MM.1S (cell line): ENCODE measurements around the gene RNPC3.
A peak's percentile ranks its signal among the peaks of the same experiment; 100 is the strongest.

ENCODE experiments used
- DNase-seq: peaks from one replicate; pipeline ENCODE4 v3.0.0-alpha.2; 2015
- H2AFZ ChIP-seq: fragments of 300-600 bp; sonication (generic); 2 replicates; pipeline ENCODE4 v1.6.0; 2016; ENCODE audit warnings: antibody characterized with exemption, low read length
- H3F3A ChIP-seq: fragments of 300-600 bp; sonication (generic); 2 replicates; pipeline ENCODE4 v1.6.1; 2016; ENCODE audit warnings: mild to moderate bottlenecking, antibody characterized with exemption, low read length, moderate library complexity, mixed read lengths; ENCODE audit not compliant: insufficient read depth
- H3K27ac ChIP-seq: fragments of 300-600 bp; sonication (generic); 2 replicates; pipeline ENCODE4 v1.5.1; 2016; ENCODE audit warnings: mild to moderate bottlenecking, low read length
- H3K27me3 ChIP-seq: fragments of 300-600 bp; sonication (generic); replicated peaks from 2 replicates; pipeline ENCODE4 v1.6.0; 2016; ENCODE audit warnings: low read length; ENCODE audit not compliant: insufficient read depth
- H3K36me3 ChIP-seq: fragments of 300-600 bp; sonication (generic); replicated peaks from 2 replicates; pipeline ENCODE4 v1.6.1; 2016; ENCODE audit warnings: mild to moderate bottlenecking, low read length, mixed read lengths; ENCODE audit not compliant: insufficient read depth
- H3K4me1 ChIP-seq: fragments of 300-600 bp; sonication (generic); 2 replicates; pipeline ENCODE4 v1.6.1; 2016; ENCODE audit warnings: low read length, mixed read lengths
- H3K4me2 ChIP-seq: fragments of 300-600 bp; sonication (generic); 2 replicates; pipeline ENCODE4 v1.6.0; 2016; ENCODE audit warnings: low read depth, low read length
- H3K4me3 ChIP-seq: fragments of 300-600 bp; sonication (generic); 2 replicates; pipeline ENCODE4 v1.5.1; 2016; ENCODE audit warnings: low read length, mixed read lengths
- H3K79me2 ChIP-seq: fragments of 300-600 bp; sonication (generic); 2 replicates; pipeline ENCODE4 v1.6.1; 2016; ENCODE audit warnings: mixed run types, low read length, mixed read lengths
- H3K9ac ChIP-seq: fragments of 300-600 bp; sonication (generic); 2 replicates; pipeline ENCODE4 v1.6.1; 2016; ENCODE audit warnings: low read length, mixed read lengths
- H3K9me2 ChIP-seq: fragments of 300-600 bp; sonication (generic); replicated peaks from 2 replicates; pipeline ENCODE4 v1.6.1; 2016; ENCODE audit warnings: mild to moderate bottlenecking, low read length, mixed read lengths; ENCODE audit not compliant: insufficient read depth
- H3K9me3 ChIP-seq: fragments of 300-600 bp; sonication (generic); replicated peaks from 2 replicates; pipeline ENCODE4 v1.6.1; 2016; ENCODE audit warnings: mild to moderate bottlenecking, low read length, mixed read lengths; ENCODE audit not compliant: insufficient read depth
- H4K20me1 ChIP-seq: fragments of 300-600 bp; sonication (generic); 2 replicates; pipeline ENCODE4 v1.6.1; 2016; ENCODE audit warnings: mild to moderate bottlenecking, low read length, moderate library complexity, mixed read lengths; ENCODE audit not compliant: insufficient read depth
- EZH2 ChIP-seq: fragments of 300-600 bp; sonication (generic); optimal IDR thresholded peaks from 2 replicates; pipeline ENCODE3; 2017; ENCODE audit warnings: low read depth, mild to moderate bottlenecking, antibody characterized with exemption, low read length, mixed read lengths
- EZH2phosphoT487 ChIP-seq: fragments of 300-600 bp; sonication (generic); IDR thresholded peaks from 2 replicates; pipeline ENCODE4 v1.6.1; 2018; ENCODE audit warnings: antibody characterized with exemption, low read length
- TF ChIP-seq, protein P1 (sequence below): fragments of 300-600 bp; sonication (generic); IDR thresholded peaks from 2 replicates; pipeline ENCODE4 v1.5.1; 2016; ENCODE audit warnings: antibody characterized with exemption, low read length, mixed read lengths

The RNPC3 gene, protein sequence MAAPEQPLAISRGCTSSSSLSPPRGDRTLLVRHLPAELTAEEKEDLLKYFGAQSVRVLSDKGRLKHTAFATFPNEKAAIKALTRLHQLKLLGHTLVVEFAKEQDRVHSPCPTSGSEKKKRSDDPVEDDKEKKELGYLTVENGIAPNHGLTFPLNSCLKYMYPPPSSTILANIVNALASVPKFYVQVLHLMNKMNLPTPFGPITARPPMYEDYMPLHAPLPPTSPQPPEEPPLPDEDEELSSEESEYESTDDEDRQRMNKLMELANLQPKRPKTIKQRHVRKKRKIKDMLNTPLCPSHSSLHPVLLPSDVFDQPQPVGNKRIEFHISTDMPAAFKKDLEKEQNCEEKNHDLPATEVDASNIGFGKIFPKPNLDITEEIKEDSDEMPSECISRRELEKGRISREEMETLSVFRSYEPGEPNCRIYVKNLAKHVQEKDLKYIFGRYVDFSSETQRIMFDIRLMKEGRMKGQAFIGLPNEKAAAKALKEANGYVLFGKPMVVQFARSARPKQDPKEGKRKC

DNA sequence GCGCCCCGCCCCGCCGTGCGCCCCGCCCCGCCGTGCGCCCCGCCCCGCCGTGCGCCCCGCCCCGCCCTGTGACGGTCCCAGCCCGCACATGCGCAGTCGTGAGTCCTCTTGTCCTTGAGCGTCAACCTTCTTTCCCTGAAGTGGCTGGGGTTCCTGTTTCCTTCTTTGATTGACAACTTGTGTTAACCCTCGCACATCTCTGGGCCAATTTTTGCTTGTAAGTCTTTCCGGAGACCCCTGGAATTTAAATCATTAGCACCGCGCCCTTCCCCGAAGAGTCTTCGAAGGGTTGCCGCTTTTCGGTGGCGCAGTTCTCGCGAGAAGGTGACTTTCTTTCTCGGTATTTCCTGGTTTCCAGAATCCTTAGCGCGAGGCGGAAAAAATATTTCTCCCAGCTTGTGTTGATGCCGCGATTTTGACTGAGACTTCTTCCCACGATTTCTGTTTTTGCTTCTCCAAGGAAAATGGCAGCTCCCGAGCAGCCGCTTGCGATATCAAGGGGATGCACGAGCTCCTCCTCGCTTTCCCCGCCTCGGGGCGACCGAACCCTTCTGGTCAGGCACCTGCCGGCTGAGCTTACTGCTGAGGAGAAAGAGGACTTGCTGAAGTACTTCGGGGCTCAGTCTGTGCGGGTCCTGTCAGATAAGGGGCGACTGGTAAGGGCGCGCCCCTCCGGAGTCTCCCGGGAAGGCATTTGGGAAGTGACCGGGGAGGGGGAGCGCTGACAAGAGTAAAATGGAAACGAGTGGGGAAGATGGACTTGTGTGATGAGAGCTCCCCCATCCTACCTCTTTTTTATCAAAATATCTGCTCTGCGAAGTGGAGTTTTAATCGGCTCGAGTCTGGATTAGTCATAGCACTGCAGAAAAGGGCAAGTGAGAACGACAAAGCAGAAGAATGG is at the start of gene RNPC3:
TSS of gene RNPC3 (plus strand) at position 93 of the 901 bp plus-strand sequence. CDS start at position 465, 372 bp downstream.
- H3K79me2 ChIP-seq = peaks cover 45% of the 10 kb centered on the region
- no peaks in the 10 kb centered on the region for H3K27me3 ChIP-seq
- H3K4me2 ChIP-seq = peak within 1 kb of the TSS; percentile 66; the same call in 1 of the 2 replicates
- H3F3A ChIP-seq = no peaks in the 10 kb centered on the region
- H3K9me2 ChIP-seq = no peaks in the 10 kb centered on the region
- no peak for TF ChIP-seq EZH2phosphoT487
- no peak for TF ChIP-seq EZH2
- TF ChIP-seq, protein P1, sequence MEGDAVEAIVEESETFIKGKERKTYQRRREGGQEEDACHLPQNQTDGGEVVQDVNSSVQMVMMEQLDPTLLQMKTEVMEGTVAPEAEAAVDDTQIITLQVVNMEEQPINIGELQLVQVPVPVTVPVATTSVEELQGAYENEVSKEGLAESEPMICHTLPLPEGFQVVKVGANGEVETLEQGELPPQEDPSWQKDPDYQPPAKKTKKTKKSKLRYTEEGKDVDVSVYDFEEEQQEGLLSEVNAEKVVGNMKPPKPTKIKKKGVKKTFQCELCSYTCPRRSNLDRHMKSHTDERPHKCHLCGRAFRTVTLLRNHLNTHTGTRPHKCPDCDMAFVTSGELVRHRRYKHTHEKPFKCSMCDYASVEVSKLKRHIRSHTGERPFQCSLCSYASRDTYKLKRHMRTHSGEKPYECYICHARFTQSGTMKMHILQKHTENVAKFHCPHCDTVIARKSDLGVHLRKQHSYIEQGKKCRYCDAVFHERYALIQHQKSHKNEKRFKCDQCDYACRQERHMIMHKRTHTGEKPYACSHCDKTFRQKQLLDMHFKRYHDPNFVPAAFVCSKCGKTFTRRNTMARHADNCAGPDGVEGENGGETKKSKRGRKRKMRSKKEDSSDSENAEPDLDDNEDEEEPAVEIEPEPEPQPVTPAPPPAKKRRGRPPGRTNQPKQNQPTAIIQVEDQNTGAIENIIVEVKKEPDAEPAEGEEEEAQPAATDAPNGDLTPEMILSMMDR = peak; percentile 16
- H2AFZ ChIP-seq = peak within 1 kb of the TSS; percentile 61
- peak within 1 kb of the TSS; percentile 91 for H3K9ac ChIP-seq
- no peaks in the 10 kb centered on the region for H4K20me1 ChIP-seq
- peak within 1 kb of the TSS; percentile 87 for H3K4me3 ChIP-seq
- no peaks in the 10 kb centered on the region for H3K9me3 ChIP-seq
- peak; percentile 65 for DNase-seq
- peak within 1 kb of the TSS; percentile 79 for H3K27ac ChIP-seq
- no peaks in the 10 kb centered on the region for H3K36me3 ChIP-seq
- H3K4me1 ChIP-seq = no peaks in the 10 kb centered on the region

DNA sequence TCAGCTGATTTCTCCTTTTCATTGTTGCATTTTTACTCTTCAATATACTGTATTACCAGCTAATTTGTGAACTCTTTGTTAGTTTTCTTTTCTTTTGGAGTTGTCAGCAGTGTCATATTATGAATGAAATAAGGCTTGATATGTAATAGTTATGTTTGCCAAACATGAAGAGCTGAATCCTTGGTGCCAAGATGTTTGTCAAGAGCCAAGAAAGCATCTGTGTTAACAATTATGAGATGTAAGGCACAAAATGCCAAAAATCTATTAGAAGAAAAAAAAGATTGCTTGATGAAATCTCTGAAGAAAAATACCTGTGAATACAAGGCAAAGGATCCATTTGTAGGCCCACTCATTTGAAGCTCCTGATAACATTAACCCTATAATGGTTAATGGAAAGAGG is 48.4 kb upstream of the RNPC3 start:
- Histone ChIP-seq H3K9ac (no peak overlapping the region), H2AFZ (no peak overlapping the region), H3K9me2 (no peaks in the 10 kb centered on the region), H3K79me2 (no peaks in the 10 kb centered on the region), H3K4me1 (no peaks in the 10 kb centered on the region), H3K27ac (no peak overlapping the region), H3K36me3 (no peaks in the 10 kb centered on the region), H3K9me3 (no peaks in the 10 kb centered on the region), H3K27me3 (no peaks in the 10 kb centered on the region), H3K4me2 (no peak overlapping the region), H3F3A (no peaks in the 10 kb centered on the region), H4K20me1 (no peaks in the 10 kb centered on the region), H3K4me3 (no peak overlapping the region)
- TF ChIP-seq, protein P1 = no peak
- TF ChIP-seq EZH2 (no peak), EZH2phosphoT487 (no peak)
- DNase-seq = no peak

DNA sequence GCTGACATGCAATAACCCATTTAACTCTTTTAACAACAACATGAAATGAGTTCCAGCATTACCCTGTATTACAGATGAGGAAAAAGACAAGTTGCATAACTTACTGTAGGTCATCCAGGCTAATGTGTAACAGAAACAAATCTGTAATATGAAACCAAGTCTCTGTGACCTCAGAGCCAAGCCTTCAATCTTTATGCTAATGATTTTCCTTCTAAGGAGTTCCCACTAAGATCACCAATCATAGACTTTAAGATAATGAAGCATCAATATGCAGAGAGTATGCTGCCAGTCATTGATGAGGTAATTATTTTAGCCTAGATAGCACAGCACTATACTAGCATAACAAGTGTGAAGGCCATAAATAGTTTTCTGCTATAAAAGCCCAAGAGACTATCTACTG is 35.6 kb upstream of the RNPC3 start:
- no peaks in the 10 kb centered on the region for H3F3A ChIP-seq
- no peaks in the 10 kb centered on the region for H3K27me3 ChIP-seq
- no peak overlapping the region for H3K9ac ChIP-seq
- H3K9me3 ChIP-seq = no peaks in the 10 kb centered on the region
- no peak overlapping the region for H2AFZ ChIP-seq
- no peaks in the 10 kb centered on the region for H4K20me1 ChIP-seq
- H3K4me2 ChIP-seq = no peak overlapping the region
- no peak overlapping the region for H3K27ac ChIP-seq
- no peak for TF ChIP-seq EZH2phosphoT487
- TF ChIP-seq, protein P1 = no peak
- no peak for TF ChIP-seq EZH2
- H3K4me1 ChIP-seq = no peaks in the 10 kb centered on the region
- H3K36me3 ChIP-seq = no peaks in the 10 kb centered on the region
- no peaks in the 10 kb centered on the region for H3K9me2 ChIP-seq
- no peak overlapping the region for H3K4me3 ChIP-seq
- H3K79me2 ChIP-seq = no peaks in the 10 kb centered on the region
- DNase-seq = no peak
